HG02798 (cell line): Measurements from ENCODE around the gene KCNJ6.
"Not testable (repeated sequence)": the region's sequence is repeated elsewhere in the genome, so short reads cannot be mapped to it uniquely, and the experiment has no call there.

Source experiments
- ATAC-seq: cut with Tn5 transposase; IDR thresholded peaks from one replicate; pipeline ENCODE4 v1.9.1; 2021; ENCODE audit warnings: mild to moderate bottlenecking; ENCODE audit not compliant: unreplicated experiment, poor library complexity

Gene KCNJ6

DNA sequence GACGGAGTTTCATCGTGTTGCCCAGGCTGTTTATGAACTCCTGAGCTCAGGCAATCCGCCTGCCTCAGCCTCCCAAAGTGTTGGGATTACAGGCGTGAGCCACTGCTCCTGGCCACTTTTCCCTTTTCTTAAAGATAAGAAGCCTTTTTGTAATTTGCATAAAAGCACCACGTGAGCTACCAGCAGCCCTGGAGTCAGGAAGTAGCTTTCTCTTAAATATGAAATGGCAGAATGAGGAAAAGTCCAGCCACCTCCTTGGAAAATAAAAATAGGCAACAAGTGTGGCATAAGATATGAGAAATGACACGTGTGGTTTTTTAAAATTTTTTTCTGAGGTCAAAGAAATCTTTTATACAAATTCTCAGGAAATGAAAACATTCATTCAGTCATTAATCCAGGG lies 289.9 kb downstream of the KCNJ6 start:
- no peak for ATAC-seq

- no peak for ATAC-seq
Measured at GRCh38 chr21:37623689-37624088, 292.6 kb downstream of the KCNJ6 start.

DNA sequence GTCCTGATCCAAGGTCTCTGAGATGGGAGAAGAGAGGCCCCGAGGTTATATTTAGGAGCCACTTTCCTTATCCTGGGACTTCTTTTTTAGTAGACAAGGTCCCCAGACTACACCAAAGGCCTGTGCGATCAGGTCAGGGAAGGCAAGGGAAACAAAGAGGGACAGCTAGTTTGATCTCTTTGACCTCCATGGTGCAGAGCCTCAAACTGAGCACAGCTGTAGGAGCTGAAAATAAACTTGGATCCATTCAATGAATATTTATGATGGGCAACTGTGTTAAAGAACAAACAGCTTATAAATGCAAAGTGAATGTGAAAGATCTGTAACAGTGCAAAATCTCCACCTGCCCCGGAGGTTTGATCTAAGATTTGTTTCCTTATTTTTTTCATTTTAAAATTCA lies 293.1 kb downstream of the KCNJ6 start:
- ATAC-seq: no peak

- ATAC-seq: no peak
Measured at GRCh38 chr21:37622755-37623154, 293.5 kb downstream of the KCNJ6 start.

GRCh38 chr21:37620401-37620800 lies 295.9 kb downstream of the KCNJ6 start:
- ATAC-seq: no peak

DNA sequence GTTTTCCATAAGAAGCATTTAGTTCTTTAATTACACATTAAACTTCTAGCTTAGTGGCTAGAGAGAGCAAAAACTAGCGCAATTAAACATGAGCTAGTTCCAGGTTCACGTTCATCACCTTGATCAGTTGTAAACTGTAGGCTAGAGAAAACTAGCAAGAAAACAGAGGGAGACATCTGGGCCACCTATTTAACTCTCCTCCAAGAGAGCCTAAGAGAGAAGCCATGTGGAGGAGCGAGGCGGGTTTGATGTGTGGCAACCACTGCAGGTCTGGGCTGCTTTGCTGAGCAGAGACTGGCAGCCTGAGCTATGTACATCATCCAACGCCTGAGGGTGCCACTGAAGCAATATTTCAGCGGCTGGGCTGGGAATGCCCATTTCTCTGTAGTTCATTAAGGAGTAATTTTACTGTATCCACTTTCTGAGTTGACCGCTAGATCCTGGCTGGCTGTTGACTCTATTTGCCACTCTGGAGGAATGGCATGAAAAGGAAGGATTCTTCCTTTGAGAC lies 296.7 kb downstream of the KCNJ6 start:
- ATAC-seq: no peak

DNA sequence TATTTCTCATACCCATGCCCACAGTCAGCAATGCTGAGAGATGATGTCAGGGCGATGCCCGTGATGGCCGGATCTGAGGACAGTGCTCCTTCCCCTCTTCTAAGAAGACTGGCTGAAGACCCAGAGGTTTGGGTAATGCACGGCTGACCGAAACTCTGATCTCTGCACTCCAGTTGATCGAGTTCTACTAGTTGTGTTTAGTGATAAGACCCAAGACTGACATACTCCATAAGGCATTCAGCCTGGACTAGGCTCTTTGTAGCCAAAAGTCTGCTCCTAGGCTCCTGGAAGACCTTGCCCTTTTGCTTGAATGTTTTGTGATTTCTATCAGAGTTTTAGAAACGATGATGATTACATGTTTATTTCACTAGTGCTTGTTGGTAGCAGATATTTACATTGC lies 298.2 kb downstream of the KCNJ6 start:
- no peak for ATAC-seq

DNA sequence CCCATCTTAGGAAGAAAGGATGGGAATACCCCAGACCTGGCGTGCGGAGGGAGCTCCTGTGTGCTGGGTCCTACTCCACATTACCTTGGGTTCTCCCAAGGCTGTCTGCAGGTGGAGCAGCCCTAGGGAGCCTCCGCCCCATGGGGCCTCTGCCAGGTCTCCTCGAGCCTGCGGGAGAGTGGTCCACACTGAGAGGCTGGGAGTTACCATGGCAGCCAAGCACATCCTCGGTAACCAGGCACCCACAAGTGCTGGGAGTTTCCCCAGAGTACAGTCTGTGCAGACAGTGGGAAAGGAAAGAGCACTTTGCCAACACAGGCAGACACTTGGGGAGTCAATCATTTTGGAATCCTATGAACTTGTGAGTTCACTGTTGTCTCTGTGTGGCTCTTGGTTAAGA lies 300.3 kb downstream of the KCNJ6 start:
- no peak for ATAC-seq

DNA sequence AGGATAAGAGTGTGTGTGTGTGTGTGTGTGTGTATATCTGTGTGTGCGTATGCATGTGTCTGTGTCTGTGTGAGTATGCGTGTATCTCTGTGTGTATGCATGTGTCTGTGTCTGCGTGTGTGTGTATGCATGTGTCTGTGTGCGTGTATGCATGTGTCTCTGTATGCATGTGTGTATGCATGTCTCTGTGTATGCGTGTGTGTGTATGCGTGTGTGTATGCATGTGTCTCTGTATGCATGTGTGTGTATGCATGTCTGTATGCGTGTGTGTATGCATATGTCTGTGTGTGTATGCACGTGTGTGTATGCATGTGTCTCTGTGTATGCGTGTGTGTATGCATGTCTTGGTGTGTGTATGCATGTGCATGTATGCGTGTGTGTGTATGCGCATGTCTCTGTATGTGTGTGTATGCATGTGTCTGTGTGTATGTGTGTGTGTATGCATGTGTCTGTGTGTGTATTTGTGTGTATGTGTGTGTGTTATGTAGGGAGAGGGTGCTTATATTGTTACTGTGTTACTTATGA lies 301.8 kb downstream of the KCNJ6 start:
- no peak for ATAC-seq

DNA sequence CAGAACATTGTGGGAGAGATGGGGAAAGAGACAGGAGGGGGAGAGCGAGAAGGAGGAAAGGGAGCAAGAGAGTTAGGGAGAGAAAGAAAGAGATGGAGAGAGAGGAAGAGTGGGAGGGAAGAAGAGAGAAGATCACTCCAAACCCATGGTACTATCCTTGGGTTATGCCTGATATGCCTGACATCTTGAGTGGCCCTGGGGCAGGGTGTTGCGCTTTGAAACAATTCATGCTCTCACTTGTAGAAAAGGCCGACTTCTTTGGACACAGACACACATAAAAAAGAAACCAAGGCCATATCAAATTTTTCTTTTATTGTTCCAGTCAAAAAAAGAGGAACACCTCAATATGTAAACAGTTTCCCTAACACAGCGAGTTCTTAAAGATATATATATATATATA lies 309.2 kb downstream of the KCNJ6 start:
- ATAC-seq: no peak

DNA sequence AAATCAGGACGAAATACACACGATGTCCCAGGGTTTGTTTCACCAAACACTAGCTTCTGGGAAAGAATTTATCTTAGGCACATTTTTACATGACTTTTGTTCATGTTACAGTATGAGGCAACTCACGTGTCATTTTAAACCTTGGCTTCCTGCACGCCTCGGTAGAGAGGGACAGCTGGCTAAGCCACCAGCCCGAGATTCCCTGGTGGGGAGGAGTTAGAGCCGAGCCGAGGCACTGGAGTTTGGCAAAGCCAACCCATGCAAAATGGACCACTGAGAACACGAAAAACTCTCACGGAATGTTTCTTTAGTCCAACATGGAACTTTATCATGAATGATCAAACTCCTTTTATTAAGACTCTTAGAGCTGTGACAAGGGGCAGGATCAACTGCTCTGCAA lies 309.7 kb downstream of the KCNJ6 start:
- no peak for ATAC-seq

DNA sequence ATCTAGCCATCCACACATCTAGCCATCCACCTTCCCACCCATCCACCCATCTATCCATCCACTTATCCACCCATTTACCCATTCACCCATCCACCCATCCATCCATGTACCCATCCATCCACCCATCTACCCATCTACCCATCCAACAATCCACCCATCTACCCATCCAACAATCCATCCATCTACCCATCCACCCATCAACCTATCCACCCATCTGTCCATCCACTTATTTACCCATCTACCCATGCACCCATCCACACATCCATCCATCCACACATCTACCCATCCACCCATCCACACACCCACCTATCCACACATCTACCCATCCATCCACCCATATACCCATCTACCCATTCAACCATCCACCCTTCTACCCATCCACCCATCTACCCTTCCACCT lies 311.3 kb downstream of the KCNJ6 start:
- ATAC-seq: no peak

DNA sequence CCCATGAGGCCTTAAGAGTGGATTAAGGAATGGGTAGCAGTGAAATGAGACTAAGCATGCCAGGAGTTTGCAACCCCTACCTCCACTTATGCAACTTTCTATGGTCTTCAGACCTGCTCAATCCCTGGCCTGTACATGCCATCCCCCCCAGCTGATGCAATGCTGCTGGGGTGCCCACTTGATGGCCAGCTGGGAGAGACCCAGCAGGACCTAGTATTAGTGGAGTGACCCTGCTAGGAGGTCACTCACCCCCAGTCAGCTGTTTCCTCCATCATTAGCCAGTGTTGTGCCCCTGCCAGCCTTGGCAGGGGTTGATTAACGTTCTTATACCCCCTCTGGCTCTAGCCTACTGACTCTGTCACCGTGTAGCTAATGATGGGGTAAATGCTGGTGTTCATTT lies 313.1 kb downstream of the KCNJ6 start:
- no peak for ATAC-seq

GRCh38 chr21:37601915-37602314 lies 314.3 kb downstream of the KCNJ6 start:
- ATAC-seq: no peak

DNA sequence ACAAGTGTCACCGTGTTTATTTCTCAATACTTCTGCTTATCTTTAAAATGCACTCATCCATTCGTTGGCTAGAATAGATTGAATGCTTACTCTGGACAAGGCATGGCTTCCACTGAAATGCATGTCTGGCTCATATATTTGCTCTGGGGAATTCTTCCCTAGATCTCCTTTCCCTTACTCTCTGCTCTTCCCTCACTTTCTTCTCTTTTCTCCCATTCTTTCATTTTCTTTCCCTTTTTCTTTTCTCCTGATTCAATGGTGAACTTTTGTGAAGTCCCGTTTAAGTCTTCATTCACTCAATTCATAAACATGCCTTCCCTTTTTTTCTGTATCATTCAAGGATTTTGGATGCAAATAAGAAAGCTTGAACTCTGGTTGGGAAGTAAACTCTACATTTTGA lies 315.2 kb downstream of the KCNJ6 start:
- no peak for ATAC-seq

DNA sequence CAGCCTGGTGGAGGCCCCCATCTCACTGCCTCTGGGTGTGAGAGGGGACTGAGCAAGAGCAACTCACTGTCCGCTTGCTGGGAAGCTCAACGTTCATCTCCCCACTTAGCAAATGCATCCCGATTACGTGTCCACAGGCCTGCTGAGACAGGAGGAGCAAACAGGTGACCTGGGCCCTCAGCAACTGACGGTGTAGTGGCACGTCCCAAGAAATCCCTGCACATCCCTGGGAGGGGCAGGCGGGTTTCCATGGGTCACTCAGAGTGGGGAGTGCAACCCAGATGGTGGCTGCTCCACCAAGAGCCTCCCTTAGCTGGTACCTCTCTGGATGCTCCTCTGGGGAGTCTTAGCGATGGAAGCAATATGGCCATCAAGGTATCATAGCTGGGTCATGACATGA lies 320.3 kb downstream of the KCNJ6 start:
- ATAC-seq: no peak

DNA sequence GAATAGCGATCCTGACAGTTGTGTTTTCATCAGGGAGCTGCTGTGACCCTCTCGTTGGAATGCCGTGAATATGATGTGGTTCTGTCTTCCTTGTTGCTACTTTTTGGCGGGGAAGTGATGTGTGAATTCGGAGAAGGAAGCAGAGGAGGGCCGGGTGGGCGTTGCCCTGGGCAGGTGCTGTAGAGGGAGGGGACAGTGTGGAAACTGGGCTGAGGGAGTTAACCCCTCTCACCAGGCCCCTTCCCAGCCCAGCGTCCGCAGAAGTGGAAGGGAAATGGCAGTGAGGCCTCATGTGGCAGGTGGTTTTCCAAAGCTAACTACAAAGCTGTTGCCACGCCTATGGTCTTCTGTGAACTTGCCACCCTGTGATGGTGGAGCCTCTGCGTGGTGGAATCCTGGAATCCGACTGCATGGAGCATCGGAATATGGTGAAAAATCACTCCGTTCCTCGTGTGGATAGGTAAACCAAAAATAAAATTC lies 321.7 kb downstream of the KCNJ6 start:
- no peak for ATAC-seq

- ATAC-seq: no peak
Measured at GRCh38 chr21:37593740-37594471, 322.4 kb downstream of the KCNJ6 start.

DNA sequence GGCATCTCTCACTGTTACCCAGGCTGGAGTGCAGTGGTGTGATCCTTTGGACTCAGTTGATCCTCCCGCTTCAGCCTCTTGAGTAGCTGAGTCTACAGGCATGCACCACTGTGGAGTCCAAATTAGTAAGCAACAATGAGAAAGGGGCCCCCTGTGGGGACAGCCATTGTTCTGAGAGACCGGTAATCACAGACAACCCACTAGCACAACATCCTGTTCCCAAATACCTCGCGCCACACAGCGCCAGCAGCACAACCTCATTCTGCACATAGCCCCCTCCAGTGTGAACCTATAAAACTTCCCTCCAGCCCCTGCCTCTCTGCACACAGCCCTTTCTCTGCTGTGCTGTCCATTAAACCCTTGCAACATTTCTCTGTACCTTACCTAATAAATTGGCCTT lies 323.2 kb downstream of the KCNJ6 start:
- no peak for ATAC-seq

GRCh38 chr21:37592496-37592895 lies 323.8 kb downstream of the KCNJ6 start:
- ATAC-seq: no peak

GRCh38 chr21:37591994-37592393 lies 324.3 kb downstream of the KCNJ6 start:
- not testable (repeated sequence) for ATAC-seq

DNA sequence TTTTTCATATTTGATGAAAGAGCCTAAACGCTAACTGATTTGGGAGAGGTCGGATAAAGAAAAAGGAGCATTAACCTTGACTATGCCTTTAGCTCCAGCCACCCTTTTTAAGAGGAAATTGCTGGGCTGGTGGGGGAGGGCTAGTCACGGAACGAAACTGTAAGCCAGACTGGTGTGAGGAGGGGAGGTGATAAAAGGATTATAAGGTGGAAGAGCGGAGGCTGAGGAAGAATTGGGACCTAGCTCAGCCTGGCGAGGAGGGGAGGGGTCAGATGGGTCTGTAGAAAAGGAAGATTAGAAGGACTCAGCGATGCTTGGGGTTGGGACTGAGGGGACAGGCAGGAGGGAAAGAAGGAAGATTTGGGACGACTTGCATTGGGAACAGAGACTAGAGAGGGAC lies 325.4 kb downstream of the KCNJ6 start:
- ATAC-seq: not testable (repeated sequence)
